Measurements from ENCODE around the gene GOLGB1.
"Not testable (repeated sequence)": the region's sequence is repeated elsewhere in the genome, so short reads cannot be mapped to it uniquely, and the experiment has no call there.

The GOLGB1 gene

DNA sequence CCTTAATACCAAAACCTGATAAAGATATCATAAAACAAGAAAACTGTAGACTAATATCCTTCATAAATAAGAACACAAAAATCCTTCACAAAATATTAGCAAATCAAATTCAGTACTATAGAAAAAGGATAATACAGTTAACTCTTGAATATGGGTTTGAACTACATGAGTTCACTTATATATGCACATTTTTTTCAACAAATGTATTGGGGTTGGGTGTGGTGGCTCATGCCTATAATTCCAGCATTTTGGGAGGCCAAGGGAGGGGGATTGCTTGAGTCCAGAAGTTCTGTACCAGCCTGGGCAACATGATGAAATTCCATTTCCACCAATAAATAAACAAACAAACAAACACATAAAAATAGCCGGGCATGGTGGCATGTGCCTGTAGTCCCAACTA lies 39.2 kb downstream of the GOLGB1 start:
- Histone ChIP-seq H3K27me3 (ENCODE audit: control insufficient read depth in 1 of 2, insufficient read depth in 2 of 2, low read length in 2 of 2) (no peaks in the 10 kb centered on the region), H3K36me3 (ENCODE audit: insufficient read depth, low read length) (peaks cover 14% of the 10 kb centered on the region), H3K4me3 (ENCODE audit: low read depth in 1 of 2, low read length in 2 of 2) (no peak overlapping the region), H3K27ac (ENCODE audit: low read depth, low read length) (no peak overlapping the region), H3K9ac (ENCODE audit: low read length) (no peak overlapping the region), H3K9me3 (ENCODE audit: low read length) (no peaks in the 10 kb centered on the region), H3K4me1 (ENCODE audit: insufficient read depth, low read length) (no peaks in the 10 kb centered on the region)

- Histone ChIP-seq H3K9ac (ENCODE audit: low read length) (no peak overlapping the region), H3K4me1 (ENCODE audit: insufficient read depth, low read length) (no peaks in the 10 kb centered on the region), H3K9me3 (ENCODE audit: low read length) (no peaks in the 10 kb centered on the region), H3K27me3 (ENCODE audit: control insufficient read depth in 1 of 2, insufficient read depth in 2 of 2, low read length in 2 of 2) (no peaks in the 10 kb centered on the region), H3K27ac (ENCODE audit: low read depth, low read length) (no peak overlapping the region), H3K36me3 (ENCODE audit: insufficient read depth, low read length) (no peaks in the 10 kb centered on the region), H3K4me3 (ENCODE audit: low read depth in 1 of 2, low read length in 2 of 2) (no peak overlapping the region)
Observed at GRCh38 chr3:121707531-121708273, 41.8 kb downstream of the GOLGB1 start.

- H3K36me3 ChIP-seq (ENCODE audit: insufficient read depth, low read length), result peaks cover 18% of the 10 kb centered on the region
- H3K4me1 ChIP-seq (ENCODE audit: insufficient read depth, low read length), result no peaks in the 10 kb centered on the region
- H3K4me3 ChIP-seq (ENCODE audit: low read depth in 1 of 2, low read length in 2 of 2), result no peak overlapping the region
- no peak overlapping the region for H3K27ac ChIP-seq (ENCODE audit: low read depth, low read length)
- no peak overlapping the region for H3K9ac ChIP-seq (ENCODE audit: low read length)
- H3K9me3 ChIP-seq (ENCODE audit: low read length), result no peaks in the 10 kb centered on the region
- no peaks in the 10 kb centered on the region for H3K27me3 ChIP-seq (ENCODE audit: control insufficient read depth in 1 of 2, insufficient read depth in 2 of 2, low read length in 2 of 2)
Observed at GRCh38 chr3:121705541-121705940, 44.0 kb downstream of the GOLGB1 start.

- H3K27me3 ChIP-seq (ENCODE audit: control insufficient read depth in 1 of 2, insufficient read depth in 2 of 2, low read length in 2 of 2), result no peaks in the 10 kb centered on the region
- no peak overlapping the region for H3K9ac ChIP-seq (ENCODE audit: low read length)
- H3K36me3 ChIP-seq (ENCODE audit: insufficient read depth, low read length), result peaks cover 18% of the 10 kb centered on the region
- H3K4me3 ChIP-seq (ENCODE audit: low read depth in 1 of 2, low read length in 2 of 2), result no peak overlapping the region
- H3K4me1 ChIP-seq (ENCODE audit: insufficient read depth, low read length), result no peaks in the 10 kb centered on the region
- H3K9me3 ChIP-seq (ENCODE audit: low read length), result no peaks in the 10 kb centered on the region
- no peak overlapping the region for H3K27ac ChIP-seq (ENCODE audit: low read depth, low read length)
Observed at GRCh38 chr3:121703973-121704372, 45.6 kb downstream of the GOLGB1 start.

DNA sequence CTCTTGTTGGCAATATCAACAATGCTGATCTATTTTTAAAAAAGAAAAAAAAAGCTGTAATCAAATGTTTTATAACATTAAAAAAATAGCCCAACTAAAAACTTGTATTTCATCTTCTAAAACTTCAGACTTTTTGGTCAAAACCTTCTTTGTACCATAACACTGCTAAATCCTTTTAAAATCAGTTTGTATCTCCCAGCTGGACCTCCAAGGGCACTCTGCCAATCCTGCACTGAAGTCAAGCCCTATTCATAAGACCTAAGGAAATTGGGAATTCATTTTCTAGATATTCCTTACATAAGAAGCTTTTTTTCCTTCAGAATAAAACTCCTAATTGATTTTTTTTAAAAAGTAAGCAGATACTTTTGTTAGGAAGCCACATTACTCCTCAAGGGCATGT lies 50.6 kb downstream of the GOLGB1 start:
- Histone ChIP-seq H3K36me3 (ENCODE audit: insufficient read depth, low read length) (peaks cover 38% of the 10 kb centered on the region), H3K27me3 (ENCODE audit: control insufficient read depth in 1 of 2, insufficient read depth in 2 of 2, low read length in 2 of 2) (no peaks in the 10 kb centered on the region), H3K27ac (ENCODE audit: low read depth, low read length) (no peak overlapping the region), H3K4me3 (ENCODE audit: low read depth in 1 of 2, low read length in 2 of 2) (no peak overlapping the region), H3K4me1 (ENCODE audit: insufficient read depth, low read length) (no peaks in the 10 kb centered on the region), H3K9ac (ENCODE audit: low read length) (no peak overlapping the region), H3K9me3 (ENCODE audit: low read length) (no peaks in the 10 kb centered on the region)

- Histone ChIP-seq H3K36me3 (ENCODE audit: insufficient read depth, low read length) (peaks cover 42% of the 10 kb centered on the region), H3K9me3 (ENCODE audit: low read length) (no peaks in the 10 kb centered on the region), H3K4me1 (ENCODE audit: insufficient read depth, low read length) (no peaks in the 10 kb centered on the region), H3K4me3 (ENCODE audit: low read depth in 1 of 2, low read length in 2 of 2) (no peak overlapping the region), H3K27me3 (ENCODE audit: control insufficient read depth in 1 of 2, insufficient read depth in 2 of 2, low read length in 2 of 2) (no peaks in the 10 kb centered on the region), H3K9ac (ENCODE audit: low read length) (no peak overlapping the region), H3K27ac (ENCODE audit: low read depth, low read length) (no peak overlapping the region)
Observed at GRCh38 chr3:121698476-121698875, 51.1 kb downstream of the GOLGB1 start.

- no peaks in the 10 kb centered on the region for H3K27me3 ChIP-seq (ENCODE audit: control insufficient read depth in 1 of 2, insufficient read depth in 2 of 2, low read length in 2 of 2)
- H3K9me3 ChIP-seq (ENCODE audit: low read length), result no peaks in the 10 kb centered on the region
- H3K36me3 ChIP-seq (ENCODE audit: insufficient read depth, low read length), result peaks cover 42% of the 10 kb centered on the region
- no peak overlapping the region for H3K9ac ChIP-seq (ENCODE audit: low read length)
- no peaks in the 10 kb centered on the region for H3K4me1 ChIP-seq (ENCODE audit: insufficient read depth, low read length)
- no peak overlapping the region for H3K4me3 ChIP-seq (ENCODE audit: low read depth in 1 of 2, low read length in 2 of 2)
- H3K27ac ChIP-seq (ENCODE audit: low read depth, low read length), result no peak overlapping the region
Observed at GRCh38 chr3:121696186-121696585, 53.4 kb downstream of the GOLGB1 start.

GRCh38 chr3:121692010-121692699 lies 57.4 kb downstream of the GOLGB1 start:
- H3K9me3 ChIP-seq (ENCODE audit: low read length), result no peaks in the 10 kb centered on the region
- H3K27ac ChIP-seq (ENCODE audit: low read depth, low read length), result no peak overlapping the region
- peaks cover 30% of the 10 kb centered on the region for H3K36me3 ChIP-seq (ENCODE audit: insufficient read depth, low read length)
- no peaks in the 10 kb centered on the region for H3K4me1 ChIP-seq (ENCODE audit: insufficient read depth, low read length)
- no peak overlapping the region for H3K9ac ChIP-seq (ENCODE audit: low read length)
- no peaks in the 10 kb centered on the region for H3K27me3 ChIP-seq (ENCODE audit: control insufficient read depth in 1 of 2, insufficient read depth in 2 of 2, low read length in 2 of 2)
- H3K4me3 ChIP-seq (ENCODE audit: low read depth in 1 of 2, low read length in 2 of 2), result no peak overlapping the region

GRCh38 chr3:121690777-121691405 lies 58.6 kb downstream of the GOLGB1 start:
- Histone ChIP-seq H3K9ac (ENCODE audit: low read length) (no peak overlapping the region), H3K27ac (ENCODE audit: low read depth, low read length) (no peak overlapping the region), H3K4me1 (ENCODE audit: insufficient read depth, low read length) (no peaks in the 10 kb centered on the region), H3K4me3 (ENCODE audit: low read depth in 1 of 2, low read length in 2 of 2) (no peak overlapping the region), H3K27me3 (ENCODE audit: control insufficient read depth in 1 of 2, insufficient read depth in 2 of 2, low read length in 2 of 2) (no peaks in the 10 kb centered on the region), H3K9me3 (ENCODE audit: low read length) (no peaks in the 10 kb centered on the region), H3K36me3 (ENCODE audit: insufficient read depth, low read length) (peaks cover 27% of the 10 kb centered on the region)

- H3K4me3 ChIP-seq (ENCODE audit: low read depth in 1 of 2, low read length in 2 of 2); H3K9ac ChIP-seq (ENCODE audit: low read length); H3K27me3 ChIP-seq (ENCODE audit: control insufficient read depth in 1 of 2, insufficient read depth in 2 of 2, low read length in 2 of 2); H3K4me1 ChIP-seq (ENCODE audit: insufficient read depth, low read length); H3K27ac ChIP-seq (ENCODE audit: low read depth, low read length); H3K9me3 ChIP-seq (ENCODE audit: low read length): not testable (repeated sequence)
- peaks cover 24% of the 10 kb centered on the region for H3K36me3 ChIP-seq (ENCODE audit: insufficient read depth, low read length)
Observed at GRCh38 chr3:121688747-121689146, 60.8 kb downstream of the GOLGB1 start.

DNA sequence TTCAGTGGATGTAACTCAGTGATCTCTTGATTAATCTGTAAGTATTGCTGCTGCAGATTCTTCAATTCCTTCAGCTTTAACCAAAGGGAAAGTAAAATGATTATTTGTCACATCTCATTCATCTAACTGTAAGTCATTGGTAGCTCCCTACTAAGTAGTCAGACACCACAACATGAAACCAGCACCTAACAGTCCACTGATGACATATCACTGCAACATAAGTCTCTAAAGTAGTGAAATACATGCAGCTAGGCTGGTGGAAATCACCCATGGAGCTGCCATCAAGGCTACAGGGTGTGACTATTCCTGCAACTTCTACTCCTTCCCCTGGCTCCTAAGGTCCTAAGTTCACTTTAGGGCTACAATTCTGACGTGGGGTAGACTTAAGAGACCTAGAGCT lies 67.7 kb downstream of the GOLGB1 start:
- no peak overlapping the region for H3K9ac ChIP-seq (ENCODE audit: low read length)
- H3K9me3 ChIP-seq (ENCODE audit: low read length), result no peaks in the 10 kb centered on the region
- no peaks in the 10 kb centered on the region for H3K27me3 ChIP-seq (ENCODE audit: control insufficient read depth in 1 of 2, insufficient read depth in 2 of 2, low read length in 2 of 2)
- no peaks in the 10 kb centered on the region for H3K4me1 ChIP-seq (ENCODE audit: insufficient read depth, low read length)
- no peak overlapping the region for H3K27ac ChIP-seq (ENCODE audit: low read depth, low read length)
- H3K36me3 ChIP-seq (ENCODE audit: insufficient read depth, low read length), result peaks cover 36% of the 10 kb centered on the region
- H3K4me3 ChIP-seq (ENCODE audit: low read depth in 1 of 2, low read length in 2 of 2), result no peak overlapping the region

All from muscle layer of colon (tissue), 2 donors.